ENCODE data around the gene ACSL3. TPM values are rescaled to one million over a fixed set of nuclear protein-coding genes. Genes with fewer than 3 reads are reported as not detected.

ACSL3 gene
- total RNA-seq, 1 donor from 2014 or later = 106 TPM

GRCh38 chr2:222963641-222964040 lies 102.8 kb downstream of the ACSL3 start:
- H3K4me1 Mint-ChIP-seq = no peaks in the 10 kb centered on the region
- no peak for DNase-seq (ENCODE audit: low spot score)
- Histone ChIP-seq H3K36me3 (no peaks in the 10 kb centered on the region), H3K9ac (no peak overlapping the region), H3K4me1 (no peaks in the 10 kb centered on the region), H3K4me2 (no peak overlapping the region), H4K20me1 (ENCODE audit: low read depth) (no peaks in the 10 kb centered on the region), H3K27ac (no peak overlapping the region), H2AFZ (replicated peaks) (no peak overlapping the region), H3K9me3 (ENCODE audit: low read depth) (no peaks in the 10 kb centered on the region), H3K4me3 (no peak overlapping the region), H3K79me2 (ENCODE audit: low read depth) (no peaks in the 10 kb centered on the region), H3F3A (ENCODE audit: low read depth) (no peaks in the 10 kb centered on the region), H3K27me3 (no peaks in the 10 kb centered on the region)
- H3K36me3 Mint-ChIP-seq = no peaks in the 10 kb centered on the region
- no peak overlapping the region for H3K4me3 Mint-ChIP-seq
- no peak overlapping the region for H3K27ac Mint-ChIP-seq
- peaks cover 15% of the 10 kb centered on the region for H3K9me3 Mint-ChIP-seq
- TF ChIP-seq, protein P1, sequence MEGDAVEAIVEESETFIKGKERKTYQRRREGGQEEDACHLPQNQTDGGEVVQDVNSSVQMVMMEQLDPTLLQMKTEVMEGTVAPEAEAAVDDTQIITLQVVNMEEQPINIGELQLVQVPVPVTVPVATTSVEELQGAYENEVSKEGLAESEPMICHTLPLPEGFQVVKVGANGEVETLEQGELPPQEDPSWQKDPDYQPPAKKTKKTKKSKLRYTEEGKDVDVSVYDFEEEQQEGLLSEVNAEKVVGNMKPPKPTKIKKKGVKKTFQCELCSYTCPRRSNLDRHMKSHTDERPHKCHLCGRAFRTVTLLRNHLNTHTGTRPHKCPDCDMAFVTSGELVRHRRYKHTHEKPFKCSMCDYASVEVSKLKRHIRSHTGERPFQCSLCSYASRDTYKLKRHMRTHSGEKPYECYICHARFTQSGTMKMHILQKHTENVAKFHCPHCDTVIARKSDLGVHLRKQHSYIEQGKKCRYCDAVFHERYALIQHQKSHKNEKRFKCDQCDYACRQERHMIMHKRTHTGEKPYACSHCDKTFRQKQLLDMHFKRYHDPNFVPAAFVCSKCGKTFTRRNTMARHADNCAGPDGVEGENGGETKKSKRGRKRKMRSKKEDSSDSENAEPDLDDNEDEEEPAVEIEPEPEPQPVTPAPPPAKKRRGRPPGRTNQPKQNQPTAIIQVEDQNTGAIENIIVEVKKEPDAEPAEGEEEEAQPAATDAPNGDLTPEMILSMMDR (IDR thresholded peaks at IDR 0.05) = no peak
- TF ChIP-seq EZH2phosphoT487 (IDR thresholded peaks at IDR 0.05) (no peak), EZH2 (IDR thresholded peaks at IDR 0.05) (no peak)
- H3K27me3 Mint-ChIP-seq (ENCODE audit: insufficient read depth, low read depth) = peaks cover 4% of the 10 kb centered on the region

DNA sequence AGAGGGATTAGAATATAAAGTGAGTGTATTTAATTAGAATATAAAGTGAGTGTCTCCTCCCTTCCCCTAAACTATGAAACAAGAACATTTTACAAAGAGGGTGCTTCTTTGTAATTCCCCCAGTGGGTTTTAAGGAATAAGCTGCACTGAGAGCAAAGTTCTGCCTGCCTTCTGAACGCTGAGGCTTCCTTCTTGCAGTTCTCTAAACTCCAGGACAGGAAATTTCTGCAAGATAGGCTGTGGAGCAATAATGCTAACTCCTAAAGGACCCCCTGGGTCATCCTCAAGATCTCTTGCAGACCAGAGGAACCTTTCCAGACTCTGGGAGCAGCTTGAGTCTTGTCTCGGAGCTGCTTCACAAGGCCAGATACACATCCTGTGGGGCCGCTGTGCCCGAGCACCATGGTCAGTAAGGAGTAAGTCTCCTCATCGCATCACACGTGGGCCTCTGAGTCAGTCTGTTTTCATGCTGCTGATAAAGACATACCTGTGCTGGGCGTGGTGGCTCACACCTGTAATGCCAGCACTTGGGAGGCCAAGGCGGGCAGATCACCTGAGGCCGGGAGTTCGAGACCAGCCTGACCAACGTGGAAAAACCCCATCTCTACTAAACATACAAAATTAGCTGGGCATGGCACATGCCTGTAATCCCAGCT lies 103.7 kb downstream of the ACSL3 start:
- Histone ChIP-seq H3K9me3 (ENCODE audit: low read depth) (no peaks in the 10 kb centered on the region), H3K27ac (no peak overlapping the region), H3K4me3 (no peak overlapping the region), H4K20me1 (ENCODE audit: low read depth) (no peaks in the 10 kb centered on the region), H3K4me1 (no peaks in the 10 kb centered on the region), H3K9ac (no peak overlapping the region), H2AFZ (replicated peaks) (no peak overlapping the region), H3K79me2 (ENCODE audit: low read depth) (no peaks in the 10 kb centered on the region), H3K36me3 (no peaks in the 10 kb centered on the region), H3K27me3 (no peaks in the 10 kb centered on the region), H3F3A (ENCODE audit: low read depth) (no peaks in the 10 kb centered on the region), H3K4me2 (no peak overlapping the region)
- H3K27ac Mint-ChIP-seq = no peak overlapping the region
- TF ChIP-seq EZH2phosphoT487 (IDR thresholded peaks at IDR 0.05) = no peak
- TF ChIP-seq, protein P1 (IDR thresholded peaks at IDR 0.05) = no peak
- no peak for TF ChIP-seq EZH2 (IDR thresholded peaks at IDR 0.05)
- H3K4me1 Mint-ChIP-seq = no peaks in the 10 kb centered on the region
- peaks cover 4% of the 10 kb centered on the region for H3K27me3 Mint-ChIP-seq (ENCODE audit: insufficient read depth, low read depth)
- H3K4me3 Mint-ChIP-seq = no peak overlapping the region
- peaks cover 15% of the 10 kb centered on the region for H3K9me3 Mint-ChIP-seq
- DNase-seq (ENCODE audit: low spot score) = no peak
- no peaks in the 10 kb centered on the region for H3K36me3 Mint-ChIP-seq

DNA sequence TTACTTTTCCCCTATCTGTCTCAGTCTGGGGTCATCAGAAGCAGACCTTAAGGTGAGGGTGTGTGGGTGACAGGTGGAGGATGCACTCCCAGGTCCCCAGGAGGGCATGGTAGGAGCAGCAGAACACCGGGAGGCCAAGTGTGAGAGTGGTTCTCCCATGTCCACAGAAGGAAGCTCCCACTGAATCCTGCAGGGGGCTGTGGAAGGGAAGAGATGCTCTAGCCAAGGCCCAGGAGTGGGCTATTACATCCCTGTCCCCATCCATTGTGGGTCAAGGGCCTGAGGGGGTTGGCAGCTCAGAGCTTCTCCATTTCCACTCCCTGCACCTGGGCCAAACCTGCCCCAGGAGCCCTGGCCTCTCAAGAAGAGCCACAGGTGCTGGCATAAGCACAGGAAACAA lies 104.7 kb downstream of the ACSL3 start:
- DNase-seq (ENCODE audit: low spot score) = no peak

More for the DNA sequence above, 104.7 kb downstream of the ACSL3 start:
- no peaks in the 10 kb centered on the region for H3K4me1 Mint-ChIP-seq
- no peaks in the 10 kb centered on the region for H3K36me3 Mint-ChIP-seq
- no peaks in the 10 kb centered on the region for H3K4me1 ChIP-seq
- H3K27ac ChIP-seq = no peak overlapping the region
- no peaks in the 10 kb centered on the region for H3K27me3 ChIP-seq
- no peaks in the 10 kb centered on the region for H3K36me3 ChIP-seq
- no peak for TF ChIP-seq EZH2 (IDR thresholded peaks at IDR 0.05)
- TF ChIP-seq EZH2phosphoT487 (IDR thresholded peaks at IDR 0.05) = no peak
- TF ChIP-seq, protein P1 (IDR thresholded peaks at IDR 0.05) = no peak
- H3K4me3 ChIP-seq = no peak overlapping the region
- H3K27me3 Mint-ChIP-seq (ENCODE audit: insufficient read depth, low read depth) = peaks cover 2% of the 10 kb centered on the region
- H3K9me3 ChIP-seq (ENCODE audit: low read depth) = no peaks in the 10 kb centered on the region
- H3K79me2 ChIP-seq (ENCODE audit: low read depth) = no peaks in the 10 kb centered on the region
- H2AFZ ChIP-seq (replicated peaks) = no peak overlapping the region
- no peaks in the 10 kb centered on the region for H3F3A ChIP-seq (ENCODE audit: low read depth)
- no peak overlapping the region for H3K4me3 Mint-ChIP-seq
- no peak overlapping the region for H3K9ac ChIP-seq
- H3K9me3 Mint-ChIP-seq = peaks cover 15% of the 10 kb centered on the region
- H4K20me1 ChIP-seq (ENCODE audit: low read depth) = no peaks in the 10 kb centered on the region
- no peak overlapping the region for H3K4me2 ChIP-seq
- no peak overlapping the region for H3K27ac Mint-ChIP-seq
